Upper lobe of left lung (tissue), 6 donors: ENCODE measurements around the gene CACNA1D. TPM values are rescaled to one million over a fixed set of nuclear protein-coding genes. Genes with fewer than 3 reads are reported as not detected.
A peak's percentile ranks its signal among the peaks of the same experiment; 100 is the strongest.

Experiments used
- ATAC-seq, 2 donors: fragments of 200-7000 bp; cut with Tn5 transposase; one replicate each; pipeline ENCODE4 v1.9.1; 2022; ENCODE audit warnings: mild to moderate bottlenecking in 2 of 2, moderate library complexity in 2 of 2; ENCODE audit not compliant: low FRiP score in 2 of 2
- DNase-seq, 2 donors: peaks; one replicate each; pipeline ENCODE4 v3.0.0-alpha.2; 2019 to 2020
- H3K27ac ChIP-seq, 4 donors: fragments of 200-600 bp; sonication (generic); one replicate each; pipeline ENCODE4 v1.5.1; 2016 to 2019
- H3K27me3 ChIP-seq, 4 donors: fragments of 200-600 bp; sonication (generic); one replicate each; pipeline ENCODE4 v1.5.1; 2017 to 2019
- H3K36me3 ChIP-seq, 4 donors: fragments of 200-600 bp; sonication (generic); one replicate each; pipeline ENCODE4 v1.5.1; 2016 to 2019
- H3K4me1 ChIP-seq, 4 donors: fragments of 200-600 bp; sonication (generic); one replicate each; pipeline ENCODE4 v1.5.1; 2018 to 2019
- H3K4me3 ChIP-seq, 4 donors: fragments of 200-600 bp; sonication (generic); one replicate each; pipeline ENCODE4 v1.5.1; 2017 to 2019; ENCODE audit warnings: mild to moderate bottlenecking in 2 of 4, moderate library complexity in 1 of 4
- H3K9me3 ChIP-seq, 4 donors: fragments of 200-600 bp; sonication (generic); one replicate each; pipeline ENCODE4 v1.5.1; 2018 to 2019
- EP300 ChIP-seq, 4 donors: sonication (generic); formaldehyde crosslinking; IDR thresholded peaks; one replicate each; pipeline ENCODE4 v1.5.1; 2017; ENCODE audit warnings: antibody characterized with exemption in 4 of 4, control low read depth in 2 of 4
- POLR2A ChIP-seq, 4 donors: fragments of 450-650 bp; IDR thresholded peaks; one replicate each; pipeline ENCODE4 v1.5.1; 2016 to 2017; ENCODE audit warnings: antibody characterized with exemption in 4 of 4, mild to moderate bottlenecking in 2 of 4
- POLR2AphosphoS5 ChIP-seq, 2 donors: sonication (generic); formaldehyde crosslinking; IDR thresholded peaks; one replicate each; pipeline ENCODE4 v1.5.1; 2017; ENCODE audit warnings: antibody characterized with exemption in 2 of 2
- WGBS, 2 donors: methylation state at CpG; one replicate each; pipeline ENCODE4 v1.1.5; 2017 to 2018; 5-methylcytosine and 5-hydroxymethylcytosine counted together
- total RNA-seq, 6 donors: library from RNA; depleted of rRNA in 4 of 6; stranded (reverse); fragments of >200 nt in 4 of 6; gene quantifications; one replicate each; pipeline versions ENCODE4 v1.1.0 to v1.2.1, GENCODE V29; 2016 to 2021
- TF ChIP-seq, protein P1 (sequence below), 6 experiments: fragments of 450-650 bp in 4 of 6; fragments of 200-600 bp in 2 of 6; sonication (generic) in 2 of 6; IDR thresholded peaks; one replicate each; pipeline ENCODE4 v1.5.1; 2016 to 2019; ENCODE audit warnings: antibody characterized with exemption in 6 of 6
- donor health status: DM: no; HTN: no; CAD: no; lungs with moderate emphysema.
- donor health status: DM: no; HTN: yes; CAD: no; lungs with severe emphysema.

Gene CACNA1D
- total RNA-seq, 6 donors from 2014 or later: 17.2 to 221 (median 30.2) TPM

DNA sequence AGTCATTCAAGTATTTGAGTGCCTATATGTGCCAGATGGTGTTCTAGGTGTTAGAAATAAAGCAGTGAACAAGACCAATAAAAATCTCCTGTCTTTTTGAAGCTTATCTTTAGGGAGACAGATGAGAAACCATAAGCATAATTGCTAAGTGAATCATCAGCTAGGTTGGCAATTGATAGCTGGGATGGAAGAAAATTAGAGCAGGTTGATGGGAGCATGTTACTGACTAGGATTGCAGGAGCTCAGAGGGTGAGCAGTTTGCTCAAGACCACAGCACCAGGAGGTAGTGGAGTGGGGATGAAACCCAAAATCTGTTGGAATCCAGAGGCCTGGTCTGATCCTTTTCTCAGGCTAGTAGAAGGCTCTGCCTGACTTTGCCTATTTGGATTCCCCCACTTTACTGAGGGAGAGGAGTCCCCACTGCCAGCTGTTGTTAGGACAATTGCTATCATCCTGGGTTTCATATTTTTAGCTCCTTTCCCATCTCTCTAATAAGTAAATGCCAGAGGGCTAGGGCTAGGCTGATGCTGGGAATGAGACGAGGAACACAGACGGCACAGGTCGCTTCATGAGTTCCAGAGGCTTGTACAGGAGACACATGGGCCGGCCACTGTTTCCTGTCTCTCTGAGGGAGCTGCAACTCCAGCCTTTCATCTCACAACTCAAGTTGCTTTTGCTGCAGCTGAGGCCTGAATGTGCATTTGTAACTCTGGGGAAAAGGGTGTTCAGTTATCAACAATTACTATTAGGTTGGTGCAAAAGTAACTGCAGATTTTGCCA, 102.9 kb downstream of the CACNA1D start:
- no peaks in the 10 kb centered on the region for H3K27me3 ChIP-seq
- no peak for DNase-seq
- no peak for ATAC-seq
- no peaks in the 10 kb centered on the region for H3K9me3 ChIP-seq
- peak overlapping the region in 1 of 4 donors; percentile 50 for H3K27ac ChIP-seq
- H3K4me1 ChIP-seq: peaks cover 0 to 6% (median 0%) of the 10 kb centered on the region in 4 donors
- no peak for TF ChIP-seq EP300 (IDR thresholded peaks at IDR 0.05)
- TF ChIP-seq POLR2A (IDR thresholded peaks at IDR 0.05): no peak
- TF ChIP-seq POLR2AphosphoS5 (IDR thresholded peaks at IDR 0.05): no peak
- TF ChIP-seq, protein P1, sequence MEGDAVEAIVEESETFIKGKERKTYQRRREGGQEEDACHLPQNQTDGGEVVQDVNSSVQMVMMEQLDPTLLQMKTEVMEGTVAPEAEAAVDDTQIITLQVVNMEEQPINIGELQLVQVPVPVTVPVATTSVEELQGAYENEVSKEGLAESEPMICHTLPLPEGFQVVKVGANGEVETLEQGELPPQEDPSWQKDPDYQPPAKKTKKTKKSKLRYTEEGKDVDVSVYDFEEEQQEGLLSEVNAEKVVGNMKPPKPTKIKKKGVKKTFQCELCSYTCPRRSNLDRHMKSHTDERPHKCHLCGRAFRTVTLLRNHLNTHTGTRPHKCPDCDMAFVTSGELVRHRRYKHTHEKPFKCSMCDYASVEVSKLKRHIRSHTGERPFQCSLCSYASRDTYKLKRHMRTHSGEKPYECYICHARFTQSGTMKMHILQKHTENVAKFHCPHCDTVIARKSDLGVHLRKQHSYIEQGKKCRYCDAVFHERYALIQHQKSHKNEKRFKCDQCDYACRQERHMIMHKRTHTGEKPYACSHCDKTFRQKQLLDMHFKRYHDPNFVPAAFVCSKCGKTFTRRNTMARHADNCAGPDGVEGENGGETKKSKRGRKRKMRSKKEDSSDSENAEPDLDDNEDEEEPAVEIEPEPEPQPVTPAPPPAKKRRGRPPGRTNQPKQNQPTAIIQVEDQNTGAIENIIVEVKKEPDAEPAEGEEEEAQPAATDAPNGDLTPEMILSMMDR (IDR thresholded peaks at IDR 0.05): no peak
- H3K4me3 ChIP-seq: no peak overlapping the region
- 38 to 43% methylated on average over 4 of the region's 4 CpGs for WGBS, 2 donors
- no peaks in the 10 kb centered on the region for H3K36me3 ChIP-seq

DNA sequence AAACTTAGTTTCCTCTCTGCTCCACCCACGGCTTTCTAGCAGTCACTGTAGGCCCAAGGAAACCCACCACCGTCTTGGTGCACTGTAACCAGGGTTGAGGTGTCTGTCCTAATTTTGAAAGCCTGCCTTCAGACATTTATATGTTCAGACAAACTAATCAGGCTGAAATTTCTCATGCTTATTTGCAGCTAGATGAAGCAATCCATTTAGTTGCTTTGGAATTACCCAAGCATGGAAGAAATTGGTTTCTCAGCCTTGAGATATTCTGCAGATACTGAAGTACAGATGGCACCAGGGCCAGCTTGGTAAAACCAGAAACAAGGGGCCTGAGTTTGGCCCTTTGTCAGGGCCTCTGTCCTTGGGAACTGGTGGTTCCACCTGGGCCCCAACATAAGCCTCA, 105.4 kb downstream of the CACNA1D start:
- Histone ChIP-seq H3K4me1 (no peaks in the 10 kb centered on the region), H3K36me3 (no peaks in the 10 kb centered on the region), H3K27me3 (no peaks in the 10 kb centered on the region), H3K9me3 (no peaks in the 10 kb centered on the region), H3K27ac (no peak overlapping the region), H3K4me3 (no peak overlapping the region)
- DNase-seq (no peak), ATAC-seq (no peak)
- TF ChIP-seq POLR2A (IDR thresholded peaks at IDR 0.05) (no peak), POLR2AphosphoS5 (IDR thresholded peaks at IDR 0.05) (no peak), EP300 (IDR thresholded peaks at IDR 0.05) (no peak)
- TF ChIP-seq, protein P1 (IDR thresholded peaks at IDR 0.05): no peak
- WGBS, 2 donors: 62 to 76% methylated on average over 2 of the region's 2 CpGs

DNA sequence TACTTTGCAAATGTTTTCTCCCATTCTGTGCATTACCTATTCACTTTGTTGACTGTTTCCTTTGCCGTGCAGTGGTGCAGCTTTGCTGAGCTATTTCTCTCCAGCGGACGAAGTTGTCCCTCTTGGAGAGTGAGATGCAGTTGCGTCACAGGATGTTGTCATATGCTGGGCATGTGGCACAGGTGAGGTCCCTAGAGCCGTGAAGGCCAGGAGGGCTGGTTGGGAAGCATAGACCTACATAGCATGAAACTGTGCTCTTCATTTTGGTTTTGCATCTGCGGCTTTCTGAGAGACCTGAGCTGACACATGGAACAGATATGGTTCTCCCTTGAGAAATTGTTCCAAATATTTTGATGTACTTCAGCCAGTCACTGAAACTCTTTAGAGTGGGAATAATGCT, 108.5 kb downstream of the CACNA1D start:
- no peak for ATAC-seq
- H3K9me3 ChIP-seq: peaks cover 0 to 5% (median 0%) of the 10 kb centered on the region in 4 donors
- H3K27ac ChIP-seq: no peak overlapping the region
- H3K4me1 ChIP-seq: no peaks in the 10 kb centered on the region
- H3K4me3 ChIP-seq: no peak overlapping the region
- no peak for DNase-seq
- H3K27me3 ChIP-seq: no peaks in the 10 kb centered on the region
- no peaks in the 10 kb centered on the region for H3K36me3 ChIP-seq
- 85% methylated on average over 6 of the region's 6 CpGs for WGBS, 2 donors
- TF ChIP-seq POLR2A (IDR thresholded peaks at IDR 0.05): no peak
- no peak for TF ChIP-seq EP300 (IDR thresholded peaks at IDR 0.05)
- no peak for TF ChIP-seq POLR2AphosphoS5 (IDR thresholded peaks at IDR 0.05)
- TF ChIP-seq, protein P1 (IDR thresholded peaks at IDR 0.05): no peak

DNA sequence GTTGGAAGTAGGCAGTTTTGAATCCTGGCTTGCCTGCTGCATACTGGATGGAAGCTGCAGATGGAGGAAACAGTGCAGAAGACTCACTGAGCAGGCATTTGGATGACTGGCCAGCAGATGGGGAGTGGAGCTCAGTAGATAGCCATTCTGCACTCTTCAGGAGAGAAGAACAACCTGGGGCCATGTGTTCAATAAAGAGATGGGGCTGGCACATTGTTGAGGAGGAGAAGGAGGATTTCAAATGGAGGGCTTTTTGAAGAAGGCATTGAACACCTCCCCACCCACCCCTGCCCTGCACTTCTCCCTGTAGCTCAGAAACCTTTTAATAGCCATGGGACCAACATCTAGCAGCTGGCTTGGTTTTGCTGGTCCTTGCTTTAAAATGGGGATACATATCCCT, 109.8 kb downstream of the CACNA1D start:
- TF ChIP-seq, protein P1 (IDR thresholded peaks at IDR 0.05): no peak
- TF ChIP-seq POLR2A (IDR thresholded peaks at IDR 0.05) (no peak), EP300 (IDR thresholded peaks at IDR 0.05) (no peak)
- Histone ChIP-seq H3K4me3 (no peak overlapping the region), H3K27ac (no peak overlapping the region), H3K27me3 (no peaks in the 10 kb centered on the region), H3K36me3 (no peaks in the 10 kb centered on the region), H3K4me1 (no peaks in the 10 kb centered on the region), H3K9me3 (peaks cover 0 to 5% (median 0%) of the 10 kb centered on the region in 4 donors)
- no peak for ATAC-seq
- no peak for DNase-seq

DNA sequence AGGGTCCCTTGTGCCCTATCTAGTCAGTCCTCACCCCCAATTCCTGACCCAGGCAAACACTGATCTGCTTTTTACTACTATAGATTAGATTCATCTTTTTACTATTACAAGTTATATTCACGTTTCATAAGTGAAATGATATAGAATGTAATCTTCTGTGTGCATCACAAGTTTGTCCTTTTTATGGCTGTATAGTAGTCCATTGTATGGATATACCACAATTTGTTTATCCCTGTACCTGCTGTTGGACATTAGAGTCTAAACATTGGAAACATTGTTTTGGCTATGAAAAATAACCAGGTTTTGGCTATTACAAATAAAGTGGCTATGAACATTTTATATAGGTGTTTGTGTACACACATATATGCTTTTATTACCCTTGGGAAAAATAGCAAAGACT, 112.4 kb downstream of the CACNA1D start:
- Histone ChIP-seq H3K36me3 (no peaks in the 10 kb centered on the region), H3K9me3 (peaks cover 0 to 5% (median 0%) of the 10 kb centered on the region in 4 donors), H3K4me1 (no peaks in the 10 kb centered on the region), H3K27ac (no peak overlapping the region), H3K4me3 (no peak overlapping the region), H3K27me3 (no peaks in the 10 kb centered on the region)
- DNase-seq (no peak), ATAC-seq (no peak)
- TF ChIP-seq EP300 (IDR thresholded peaks at IDR 0.05): no peak
- TF ChIP-seq POLR2A (IDR thresholded peaks at IDR 0.05): no peak
- 71 to 90% methylated on average over 1 of the region's 1 CpG for WGBS, 2 donors
